Measurements from ENCODE around the gene COL18A1. TPM values are rescaled to one million over a fixed set of nuclear protein-coding genes. Genes with fewer than 3 reads are reported as not detected.

Gene COL18A1
- total RNA-seq, 2 donors from 2014 or later, result 56.2 to 229 TPM

- WGBS, result 80% methylated on average over 33 of the region's 33 CpGs
- Histone ChIP-seq H3K27me3 (replicated peaks; ENCODE audit: insufficient read depth) (no peaks in the 10 kb centered on the region), H3K4me3 (no peak overlapping the region), H3K9me3 (no peaks in the 10 kb centered on the region), H3K4me1 (replicated peaks) (no peaks in the 10 kb centered on the region), H3K27ac (no peak overlapping the region), H3K36me3 (no peaks in the 10 kb centered on the region)
- intact Hi-C loops (cut with DNase I), result no loop called here
- TF ChIP-seq POLR2AphosphoS5 (IDR thresholded peaks at IDR 0.05) (peak; percentile 22), POLR2A (IDR thresholded peaks at IDR 0.05) (no peak), CTCF (IDR thresholded peaks at IDR 0.05) (no peak)
- no peak for DNase-seq (ENCODE audit: low spot score)
Observed at GRCh38 chr21:45505416-45506021, 100.6 kb downstream of the COL18A1 start.

- H3K27ac ChIP-seq, result no peak overlapping the region
- intact Hi-C loops (cut with DNase I), result no loop called here
- H3K4me3 ChIP-seq, result no peak overlapping the region
- DNase-seq (ENCODE audit: low spot score), result no peak
- 83% methylated on average over 22 of the region's 22 CpGs for WGBS
- no peaks in the 10 kb centered on the region for H3K4me1 ChIP-seq (replicated peaks)
- no peaks in the 10 kb centered on the region for H3K9me3 ChIP-seq
- no peak for TF ChIP-seq CTCF (IDR thresholded peaks at IDR 0.05)
- no peak for TF ChIP-seq POLR2A (IDR thresholded peaks at IDR 0.05)
- no peak for TF ChIP-seq POLR2AphosphoS5 (IDR thresholded peaks at IDR 0.05)
- H3K36me3 ChIP-seq, result no peaks in the 10 kb centered on the region
- H3K27me3 ChIP-seq (replicated peaks; ENCODE audit: insufficient read depth), result no peaks in the 10 kb centered on the region
Observed at GRCh38 chr21:45506241-45506817, 101.4 kb downstream of the COL18A1 start.

- H3K36me3 ChIP-seq, result no peaks in the 10 kb centered on the region
- WGBS, result 75% methylated on average over 8 of the region's 13 CpGs
- no peak overlapping the region for H3K27ac ChIP-seq
- no peak for TF ChIP-seq POLR2A (IDR thresholded peaks at IDR 0.05)
- no peak for TF ChIP-seq POLR2AphosphoS5 (IDR thresholded peaks at IDR 0.05)
- TF ChIP-seq CTCF (IDR thresholded peaks at IDR 0.05), result no peak
- intact Hi-C loops (cut with DNase I), result no loop called here
- no peak for DNase-seq (ENCODE audit: low spot score)
- H3K27me3 ChIP-seq (replicated peaks; ENCODE audit: insufficient read depth), result no peaks in the 10 kb centered on the region
- H3K4me1 ChIP-seq (replicated peaks), result peaks cover 5% of the 10 kb centered on the region
- H3K9me3 ChIP-seq, result no peaks in the 10 kb centered on the region
- H3K4me3 ChIP-seq, result no peak overlapping the region
Observed at GRCh38 chr21:45506836-45507522, 102.0 kb downstream of the COL18A1 start.

GRCh38 chr21:45507523-45507875 lies 102.5 kb downstream of the COL18A1 start:
- intact Hi-C loops (cut with DNase I), result no loop called here
- H3K36me3 ChIP-seq, result no peaks in the 10 kb centered on the region
- TF ChIP-seq POLR2AphosphoS5 (IDR thresholded peaks at IDR 0.05), result no peak
- no peak for TF ChIP-seq CTCF (IDR thresholded peaks at IDR 0.05)
- no peak for TF ChIP-seq POLR2A (IDR thresholded peaks at IDR 0.05)
- no peak overlapping the region for H3K4me3 ChIP-seq
- DNase-seq (ENCODE audit: low spot score), result no peak
- no peaks in the 10 kb centered on the region for H3K9me3 ChIP-seq
- no peak overlapping the region for H3K27ac ChIP-seq
- no peaks in the 10 kb centered on the region for H3K27me3 ChIP-seq (replicated peaks; ENCODE audit: insufficient read depth)
- WGBS, result 80% methylated on average over 9 of the region's 9 CpGs
- H3K4me1 ChIP-seq (replicated peaks), result peaks cover 7% of the 10 kb centered on the region
